ENCODE measurements around the gene SLC25A33.

The SLC25A33 gene

GRCh38 chr1:9634582-9634981, 95.3 kb downstream of the SLC25A33 start:
- DNase-seq = no peak
- H3K4me1 ChIP-seq = no peaks in the 10 kb centered on the region
- no peaks in the 10 kb centered on the region for H3K27me3 ChIP-seq
- H3K36me3 ChIP-seq = no peaks in the 10 kb centered on the region
- no peak overlapping the region for H3K4me3 ChIP-seq (ENCODE audit: low read depth, low read length)
- TF ChIP-seq, protein P1, sequence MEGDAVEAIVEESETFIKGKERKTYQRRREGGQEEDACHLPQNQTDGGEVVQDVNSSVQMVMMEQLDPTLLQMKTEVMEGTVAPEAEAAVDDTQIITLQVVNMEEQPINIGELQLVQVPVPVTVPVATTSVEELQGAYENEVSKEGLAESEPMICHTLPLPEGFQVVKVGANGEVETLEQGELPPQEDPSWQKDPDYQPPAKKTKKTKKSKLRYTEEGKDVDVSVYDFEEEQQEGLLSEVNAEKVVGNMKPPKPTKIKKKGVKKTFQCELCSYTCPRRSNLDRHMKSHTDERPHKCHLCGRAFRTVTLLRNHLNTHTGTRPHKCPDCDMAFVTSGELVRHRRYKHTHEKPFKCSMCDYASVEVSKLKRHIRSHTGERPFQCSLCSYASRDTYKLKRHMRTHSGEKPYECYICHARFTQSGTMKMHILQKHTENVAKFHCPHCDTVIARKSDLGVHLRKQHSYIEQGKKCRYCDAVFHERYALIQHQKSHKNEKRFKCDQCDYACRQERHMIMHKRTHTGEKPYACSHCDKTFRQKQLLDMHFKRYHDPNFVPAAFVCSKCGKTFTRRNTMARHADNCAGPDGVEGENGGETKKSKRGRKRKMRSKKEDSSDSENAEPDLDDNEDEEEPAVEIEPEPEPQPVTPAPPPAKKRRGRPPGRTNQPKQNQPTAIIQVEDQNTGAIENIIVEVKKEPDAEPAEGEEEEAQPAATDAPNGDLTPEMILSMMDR (IDR thresholded peaks at IDR 0.05; ENCODE audit: low read depth, low read length) = no peak
- H3K9me3 ChIP-seq = no peaks in the 10 kb centered on the region
